ENCODE measurements around the gene CHST4.
"Not testable (repeated sequence)": the region's sequence is repeated elsewhere in the genome, so short reads cannot be mapped to it uniquely, and the experiment has no call there.

Gene CHST4

DNA sequence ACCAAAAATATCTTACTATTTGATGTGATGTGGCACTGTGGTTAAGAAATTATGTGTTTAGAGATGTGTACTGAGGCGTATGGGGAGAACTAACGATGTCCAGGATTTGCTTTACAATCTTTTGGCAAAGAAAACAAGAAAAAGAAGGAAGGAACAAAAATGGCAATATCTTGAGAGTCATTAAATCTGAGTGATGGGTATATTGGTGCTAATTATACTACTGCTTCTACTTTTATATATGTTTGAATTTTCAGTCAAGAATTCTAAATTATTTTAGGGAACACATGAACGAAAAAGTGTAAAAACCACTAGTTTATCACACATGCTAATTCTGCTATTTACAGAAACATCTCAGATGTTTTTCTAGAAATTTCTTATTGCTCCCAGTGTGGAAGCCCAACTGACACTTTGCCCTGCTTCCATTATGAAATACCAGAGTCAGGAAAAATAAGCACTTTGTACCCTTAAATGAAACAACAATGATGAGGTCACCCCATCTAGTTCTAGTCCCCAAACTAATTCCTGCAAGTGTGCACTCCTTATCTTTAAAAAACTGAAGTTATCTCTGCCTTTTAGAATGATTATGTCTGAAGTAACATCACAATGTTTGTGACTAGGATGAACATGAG is 31.8 kb downstream of the CHST4 start:
- no peak for DNase-seq (ENCODE audit: low spot score)
- no peak overlapping the region for H3K4me3 ChIP-seq
- no peak overlapping the region for H3K27ac ChIP-seq
- TF ChIP-seq, protein P1, sequence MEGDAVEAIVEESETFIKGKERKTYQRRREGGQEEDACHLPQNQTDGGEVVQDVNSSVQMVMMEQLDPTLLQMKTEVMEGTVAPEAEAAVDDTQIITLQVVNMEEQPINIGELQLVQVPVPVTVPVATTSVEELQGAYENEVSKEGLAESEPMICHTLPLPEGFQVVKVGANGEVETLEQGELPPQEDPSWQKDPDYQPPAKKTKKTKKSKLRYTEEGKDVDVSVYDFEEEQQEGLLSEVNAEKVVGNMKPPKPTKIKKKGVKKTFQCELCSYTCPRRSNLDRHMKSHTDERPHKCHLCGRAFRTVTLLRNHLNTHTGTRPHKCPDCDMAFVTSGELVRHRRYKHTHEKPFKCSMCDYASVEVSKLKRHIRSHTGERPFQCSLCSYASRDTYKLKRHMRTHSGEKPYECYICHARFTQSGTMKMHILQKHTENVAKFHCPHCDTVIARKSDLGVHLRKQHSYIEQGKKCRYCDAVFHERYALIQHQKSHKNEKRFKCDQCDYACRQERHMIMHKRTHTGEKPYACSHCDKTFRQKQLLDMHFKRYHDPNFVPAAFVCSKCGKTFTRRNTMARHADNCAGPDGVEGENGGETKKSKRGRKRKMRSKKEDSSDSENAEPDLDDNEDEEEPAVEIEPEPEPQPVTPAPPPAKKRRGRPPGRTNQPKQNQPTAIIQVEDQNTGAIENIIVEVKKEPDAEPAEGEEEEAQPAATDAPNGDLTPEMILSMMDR (IDR thresholded peaks at IDR 0.05): no peak

DNA sequence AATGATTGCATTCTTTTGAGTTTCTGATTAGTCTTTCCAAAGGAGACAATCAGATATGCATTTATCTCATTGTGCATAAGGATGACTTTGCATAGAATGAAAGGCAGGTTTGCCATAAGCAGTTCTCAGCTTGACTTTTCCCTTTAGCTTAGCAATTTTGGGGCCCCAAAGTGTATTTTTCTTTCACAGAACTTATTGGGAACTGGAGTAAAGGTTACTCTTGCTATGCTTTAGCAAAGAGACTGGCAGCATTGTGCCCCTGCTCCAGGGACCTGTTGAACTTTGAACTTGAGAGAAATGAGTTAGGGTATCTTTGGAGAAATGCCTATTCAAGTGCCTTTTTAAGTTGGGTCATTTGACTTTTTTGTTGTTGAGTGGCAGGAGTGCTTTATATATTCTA is 33.6 kb downstream of the CHST4 start:
- TF ChIP-seq, protein P1 (IDR thresholded peaks at IDR 0.05): no peak
- H3K27ac ChIP-seq: no peak overlapping the region
- no peak for DNase-seq (ENCODE audit: low spot score)
- H3K4me3 ChIP-seq: no peak overlapping the region

DNA sequence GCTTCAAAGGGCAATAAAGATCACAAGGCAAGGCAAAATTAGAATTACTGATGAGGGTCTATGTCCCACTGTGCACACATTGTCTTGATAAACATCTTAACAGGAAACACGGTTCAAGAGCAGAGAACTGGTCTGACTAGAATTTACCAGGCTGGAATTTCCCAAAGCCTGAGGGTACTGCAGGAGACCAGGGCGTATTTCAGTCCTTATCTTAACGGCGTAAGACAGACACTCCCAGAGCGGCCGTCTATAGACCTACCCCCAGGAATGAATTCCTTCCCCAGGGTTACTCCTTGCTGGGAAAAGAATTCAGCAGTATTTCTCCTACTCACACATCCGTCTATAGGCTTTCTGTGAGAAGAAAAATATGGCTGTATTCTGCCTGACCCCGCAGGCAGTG is 35.7 kb downstream of the CHST4 start:
- not testable (repeated sequence) for DNase-seq (ENCODE audit: low spot score); H3K4me3 ChIP-seq; H3K27ac ChIP-seq

DNA sequence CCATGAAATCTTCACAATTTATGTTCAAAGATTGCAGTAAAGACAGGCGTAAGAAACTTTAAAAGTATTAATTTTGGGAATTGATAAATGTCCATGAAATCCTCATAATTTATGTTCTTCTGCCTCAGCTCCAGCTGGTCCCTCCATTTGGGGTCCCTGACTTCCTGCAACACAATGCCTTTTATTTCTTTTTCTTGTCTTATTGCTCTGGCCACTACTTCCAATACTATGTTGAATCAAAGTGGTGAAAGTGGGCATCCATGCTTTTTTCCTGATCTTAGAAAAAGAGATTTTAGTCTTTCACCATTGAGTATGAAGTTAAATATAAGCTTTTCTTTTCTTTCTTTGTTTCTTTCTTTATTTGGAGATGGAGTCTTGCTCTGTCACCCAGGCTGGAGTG is 36.3 kb downstream of the CHST4 start:
- TF ChIP-seq, protein P1 (IDR thresholded peaks at IDR 0.05): no peak
- no peak for DNase-seq (ENCODE audit: low spot score)
- Histone ChIP-seq H3K4me3 (no peak overlapping the region), H3K27ac (no peak overlapping the region)

DNA sequence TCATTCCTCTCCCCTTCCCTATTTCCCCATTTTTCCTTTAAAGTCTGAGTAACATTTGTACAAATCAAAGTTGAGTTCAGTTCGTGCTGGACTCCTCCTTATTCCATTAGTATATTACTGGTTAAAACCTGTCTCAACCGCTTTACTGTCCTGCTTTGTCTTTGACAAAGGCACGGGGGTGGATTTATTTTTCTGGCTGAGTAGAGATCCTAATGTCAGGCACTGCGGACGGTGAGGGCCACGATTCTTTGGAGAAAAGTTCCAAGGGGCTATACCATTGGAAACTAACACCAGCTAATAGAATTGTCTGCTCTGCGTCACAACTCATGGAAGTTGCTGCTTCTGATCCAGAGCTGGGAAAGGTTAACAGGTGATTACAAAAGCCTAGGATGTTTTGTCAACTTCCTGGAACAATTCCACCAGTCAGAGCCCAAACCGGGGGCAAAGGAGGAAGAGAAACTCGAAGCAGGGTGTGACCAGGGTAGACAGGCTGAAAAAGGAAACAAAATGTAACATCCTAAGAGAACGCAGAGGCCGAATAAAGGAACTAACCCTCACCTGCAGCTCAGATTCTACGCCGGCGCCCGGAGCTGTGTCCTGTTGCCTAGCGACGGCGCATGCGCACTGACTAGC is 38.2 kb downstream of the CHST4 start:
- TF ChIP-seq, protein P1 (IDR thresholded peaks at IDR 0.05): no peak
- DNase-seq (ENCODE audit: low spot score): no peak
- H3K27ac ChIP-seq: peak overlapping the region; percentile 23 to 69
- peak overlapping the region; percentile 68 for H3K4me3 ChIP-seq

DNA sequence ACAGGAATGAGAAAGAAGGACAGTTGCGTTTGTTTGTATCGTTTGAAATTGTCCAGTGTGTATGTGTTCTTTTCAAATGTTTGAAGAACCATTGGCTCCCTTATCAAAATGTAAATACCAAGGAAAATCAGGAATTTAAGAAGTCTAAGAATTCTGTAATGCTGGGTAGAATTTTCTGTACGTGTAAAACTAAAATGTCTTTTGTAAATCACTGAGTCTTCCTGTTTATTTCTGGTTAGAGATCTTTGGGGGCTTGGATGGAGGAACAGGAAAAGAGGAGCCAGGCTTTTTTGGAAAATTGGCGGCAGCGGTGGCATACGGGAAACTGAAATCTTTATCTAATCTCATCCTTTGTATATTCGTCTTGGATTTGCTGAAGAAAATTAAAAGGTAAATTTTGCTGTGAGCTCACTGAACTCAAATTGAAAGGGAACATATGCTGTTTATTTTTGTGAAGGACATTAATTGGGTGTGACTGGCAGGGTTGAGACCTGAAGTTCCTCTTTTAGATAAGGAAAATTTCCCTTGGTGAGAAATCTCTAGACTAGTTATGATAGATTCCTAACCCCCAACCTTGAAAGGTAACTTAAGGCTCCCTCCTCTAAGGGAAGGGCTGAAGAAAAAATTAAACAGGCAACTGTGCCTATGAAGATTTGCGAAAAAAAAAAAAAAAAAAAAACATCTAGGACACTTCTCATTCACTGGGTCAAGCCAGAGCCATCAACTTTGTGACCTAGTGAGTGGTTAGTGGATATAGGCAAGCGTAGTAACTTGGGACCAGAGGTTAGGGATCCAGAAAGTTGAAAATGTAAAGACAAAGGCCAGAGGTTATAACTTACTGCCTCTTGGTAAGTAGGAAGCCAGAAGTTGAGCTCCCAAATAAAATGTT is 39.8 kb downstream of the CHST4 start:
- TF ChIP-seq, protein P1 (IDR thresholded peaks at IDR 0.05): no peak
- peak overlapping the region; percentile 68 for H3K4me3 ChIP-seq
- no peak for DNase-seq (ENCODE audit: low spot score)
- H3K27ac ChIP-seq: no peak overlapping the region

DNA sequence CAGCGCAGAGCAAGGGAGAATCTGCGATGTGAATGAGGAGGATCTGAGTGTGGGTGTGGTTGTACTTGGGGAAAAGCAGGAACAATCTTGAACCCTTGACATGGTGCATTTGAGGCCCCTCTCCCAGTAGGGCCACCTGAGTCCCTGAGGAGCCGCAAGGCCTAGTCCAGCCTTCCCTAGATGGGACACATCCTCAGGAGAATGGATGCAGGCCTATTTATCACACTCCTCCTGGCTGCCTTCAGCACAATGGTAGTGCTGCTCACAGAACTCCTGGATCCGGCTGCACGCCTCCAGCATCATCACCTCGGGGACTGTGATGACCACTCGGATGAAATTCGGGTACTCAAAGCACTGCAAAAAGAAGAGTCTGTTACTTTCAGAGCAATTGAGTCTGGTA is 41.7 kb downstream of the CHST4 start:
- TF ChIP-seq, protein P1 (IDR thresholded peaks at IDR 0.05): no peak
- no peak for DNase-seq (ENCODE audit: low spot score)
- Histone ChIP-seq H3K27ac (no peak overlapping the region), H3K4me3 (no peak overlapping the region)

Data from coronary artery (tissue), 2 donors.